DOHH2 (cell line): ENCODE data around the gene TMEM183A.

Experiments
- H3F3A ChIP-seq: fragments of 200-600 bp; sonication (generic), shearing (Covaris generic); 2 replicates; pipeline ENCODE4 v1.6.0; 2016; ENCODE audit warnings: antibody characterized with exemption, mild to moderate bottlenecking; ENCODE audit not compliant: control insufficient read depth, insufficient read depth
- H3K27ac ChIP-seq: fragments of 200-600 bp; sonication (generic); 2 replicates; pipeline ENCODE4 v1.5.1; 2014; ENCODE audit warnings: low read depth, mild to moderate bottlenecking, low read length, moderate library complexity
- H3K27me3 ChIP-seq: fragments of 200-600 bp; sonication (generic); 2 replicates; pipeline ENCODE4 v1.6.1; 2014; ENCODE audit warnings: mild to moderate bottlenecking, low read length, mixed read lengths; ENCODE audit not compliant: control insufficient read depth
- H3K36me3 ChIP-seq: fragments of 200-600 bp; sonication (generic); 2 replicates; pipeline ENCODE4 v1.6.1; 2014; ENCODE audit warnings: mild to moderate bottlenecking, low read length, moderate library complexity, mixed read lengths; ENCODE audit not compliant: control insufficient read depth
- H3K4me1 ChIP-seq: fragments of 200-600 bp; sonication (generic); 2 replicates; pipeline ENCODE4 v1.6.1; 2014; ENCODE audit warnings: mild to moderate bottlenecking, low read length, mixed read lengths; ENCODE audit not compliant: control insufficient read depth
- H3K4me2 ChIP-seq: fragments of 200-600 bp; sonication (generic); 2 replicates; pipeline ENCODE4 v1.6.0; 2014; ENCODE audit warnings: mild to moderate bottlenecking, low read length, moderate library complexity
- H3K4me3 ChIP-seq: fragments of 200-600 bp; sonication (generic); 2 replicates; pipeline ENCODE4 v1.5.1; 2014; ENCODE audit warnings: mild to moderate bottlenecking, low read length, mixed read lengths
- H3K79me2 ChIP-seq: fragments of 200-600 bp; sonication (generic); 2 replicates; pipeline ENCODE4 v1.6.1; 2014; ENCODE audit warnings: mild to moderate bottlenecking, low read length, mixed read lengths; ENCODE audit not compliant: control insufficient read depth
- H3K9me2 ChIP-seq: fragments of 200-600 bp; sonication (generic); replicated peaks from 2 replicates; pipeline ENCODE4 v1.6.1; 2014; ENCODE audit warnings: mild to moderate bottlenecking, low read length, mixed read lengths; ENCODE audit not compliant: control insufficient read depth
- H3K9me3 ChIP-seq: fragments of 200-600 bp; sonication (generic); 2 replicates; pipeline ENCODE4 v1.6.1; 2014; ENCODE audit warnings: antibody characterized with exemption, low read length, mixed read lengths; ENCODE audit not compliant: control insufficient read depth, insufficient read depth
- H4K20me1 ChIP-seq: fragments of 200-600 bp; sonication (generic); 2 replicates; pipeline ENCODE4 v1.6.0; 2014; ENCODE audit warnings: low read depth, mild to moderate bottlenecking, antibody characterized with exemption, low read length, moderate library complexity; ENCODE audit not compliant: control insufficient read depth, insufficient read depth
- EZH2phosphoT487 ChIP-seq: fragments of 200-600 bp; sonication (generic); IDR thresholded peaks from 2 replicates; pipeline ENCODE4 v1.6.1; 2017; ENCODE audit warnings: borderline replicate concordance, mild to moderate bottlenecking, antibody characterized with exemption, low read length, moderate library complexity, mixed read lengths
- TF ChIP-seq, protein P1 (sequence below): fragments of 200-600 bp; sonication (generic); IDR thresholded peaks from one replicate; pipeline ENCODE4 v1.5.1; 2014; ENCODE audit warnings: antibody characterized with exemption, mild to moderate bottlenecking, low read depth, low read length; ENCODE audit not compliant: poor library complexity, severe bottlenecking

TMEM183A gene

DNA sequence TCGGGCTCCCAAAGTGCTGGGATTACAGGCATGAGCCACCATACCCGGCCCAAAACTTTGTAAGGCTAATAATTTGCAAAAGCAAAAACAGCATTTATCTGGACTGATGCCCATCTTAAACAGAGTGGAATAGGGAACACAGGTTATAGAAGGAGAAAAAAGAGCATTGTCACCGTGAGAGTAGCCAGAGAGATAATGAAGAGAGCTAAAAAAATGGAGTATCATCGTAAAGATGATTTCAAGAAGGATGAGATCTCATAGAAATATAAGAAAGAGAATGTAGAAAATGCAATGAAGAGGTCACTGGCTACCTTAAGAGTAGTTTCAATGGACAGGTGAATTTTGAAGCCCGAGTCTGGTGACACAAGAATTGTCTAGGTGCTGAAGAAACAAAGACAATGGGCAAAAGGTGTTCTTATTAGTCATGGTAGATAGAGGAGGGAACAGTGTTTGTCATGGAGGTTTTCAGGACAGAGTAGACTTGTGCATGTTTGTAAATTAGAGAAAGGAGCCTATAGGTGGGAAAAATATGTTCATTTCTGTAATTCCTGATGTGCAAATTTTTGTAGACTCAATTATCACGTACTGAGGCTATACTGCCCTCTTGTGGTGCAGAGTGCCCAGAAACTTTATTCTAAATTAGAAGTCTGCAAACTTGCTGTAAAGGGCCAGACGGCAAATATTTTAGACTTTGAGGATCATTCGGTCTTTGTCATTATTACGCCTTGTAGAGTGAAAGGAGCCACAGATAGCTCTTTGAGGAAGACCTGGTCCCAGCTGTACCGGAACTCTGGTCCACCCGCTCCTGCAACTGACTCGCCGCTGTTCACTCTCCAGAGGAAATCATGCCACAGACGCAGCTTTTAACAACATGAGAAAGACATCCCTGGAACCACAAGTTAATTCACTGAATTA, 8.1 kb upstream of the TMEM183A start:
- peak overlapping the region; percentile 73 for H3K4me2 ChIP-seq
- peak overlapping the region; percentile 76 for H3K27ac ChIP-seq
- TF ChIP-seq, protein P1, sequence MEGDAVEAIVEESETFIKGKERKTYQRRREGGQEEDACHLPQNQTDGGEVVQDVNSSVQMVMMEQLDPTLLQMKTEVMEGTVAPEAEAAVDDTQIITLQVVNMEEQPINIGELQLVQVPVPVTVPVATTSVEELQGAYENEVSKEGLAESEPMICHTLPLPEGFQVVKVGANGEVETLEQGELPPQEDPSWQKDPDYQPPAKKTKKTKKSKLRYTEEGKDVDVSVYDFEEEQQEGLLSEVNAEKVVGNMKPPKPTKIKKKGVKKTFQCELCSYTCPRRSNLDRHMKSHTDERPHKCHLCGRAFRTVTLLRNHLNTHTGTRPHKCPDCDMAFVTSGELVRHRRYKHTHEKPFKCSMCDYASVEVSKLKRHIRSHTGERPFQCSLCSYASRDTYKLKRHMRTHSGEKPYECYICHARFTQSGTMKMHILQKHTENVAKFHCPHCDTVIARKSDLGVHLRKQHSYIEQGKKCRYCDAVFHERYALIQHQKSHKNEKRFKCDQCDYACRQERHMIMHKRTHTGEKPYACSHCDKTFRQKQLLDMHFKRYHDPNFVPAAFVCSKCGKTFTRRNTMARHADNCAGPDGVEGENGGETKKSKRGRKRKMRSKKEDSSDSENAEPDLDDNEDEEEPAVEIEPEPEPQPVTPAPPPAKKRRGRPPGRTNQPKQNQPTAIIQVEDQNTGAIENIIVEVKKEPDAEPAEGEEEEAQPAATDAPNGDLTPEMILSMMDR, result peak; percentile 91
- no peak for TF ChIP-seq EZH2phosphoT487
- H3K9me3 ChIP-seq, result no peaks in the 10 kb centered on the region
- H3K9me2 ChIP-seq, result no peaks in the 10 kb centered on the region
- peaks cover 4% of the 10 kb centered on the region; the same call in 1 of the 2 replicates for H3K27me3 ChIP-seq
- peaks cover 15% of the 10 kb centered on the region for H3F3A ChIP-seq
- H3K36me3 ChIP-seq, result no peaks in the 10 kb centered on the region
- H3K4me3 ChIP-seq, result peak overlapping the region; percentile 62
- no peaks in the 10 kb centered on the region for H4K20me1 ChIP-seq
- H3K79me2 ChIP-seq, result no peaks in the 10 kb centered on the region
- H3K4me1 ChIP-seq, result peaks cover 31% of the 10 kb centered on the region

DNA sequence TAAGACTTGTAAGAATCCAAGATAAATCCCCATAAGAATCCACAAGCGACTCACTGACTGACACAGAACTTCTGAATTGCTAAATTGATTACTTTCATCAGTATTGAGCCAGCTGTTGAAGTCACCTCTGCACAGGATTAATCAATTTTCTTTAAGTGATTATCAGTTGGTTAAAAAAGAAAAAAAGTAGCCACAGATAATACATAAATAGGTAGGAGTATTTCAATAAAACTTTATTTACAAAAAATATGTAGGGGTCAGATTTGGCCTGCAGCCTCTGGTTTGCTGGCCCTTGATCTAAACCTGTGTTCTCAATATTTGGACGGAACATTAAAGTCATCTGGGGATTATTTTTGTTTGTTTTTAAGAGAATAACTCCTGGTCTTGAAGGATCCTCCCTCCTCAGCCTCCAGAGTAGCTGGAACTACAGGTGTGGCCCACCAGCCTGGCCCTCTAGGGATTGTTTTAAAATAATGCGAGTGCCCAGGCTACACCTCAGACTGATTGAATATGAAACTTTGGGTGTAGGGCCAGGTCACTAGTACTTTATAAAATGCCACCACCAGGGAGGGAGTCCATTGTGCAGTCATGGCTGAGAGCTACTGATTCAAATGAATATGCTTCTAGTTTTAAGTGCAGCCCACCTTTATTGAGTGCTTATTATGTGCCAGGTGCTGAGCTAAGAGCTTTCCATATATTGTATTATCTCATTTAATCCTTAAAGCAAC, 6.8 kb upstream of the TMEM183A start:
- Histone ChIP-seq H3K36me3 (no peaks in the 10 kb centered on the region), H3K4me1 (peaks cover 31% of the 10 kb centered on the region), H3K4me2 (peak overlapping the region; percentile 73), H3K9me3 (no peaks in the 10 kb centered on the region), H3K27me3 (peaks cover 2% of the 10 kb centered on the region; the same call in 1 of the 2 replicates), H3K79me2 (no peaks in the 10 kb centered on the region), H3K27ac (peak overlapping the region; percentile 76), H4K20me1 (no peaks in the 10 kb centered on the region), H3F3A (peaks cover 22% of the 10 kb centered on the region), H3K9me2 (no peaks in the 10 kb centered on the region), H3K4me3 (peak overlapping the region; percentile 62)
- TF ChIP-seq, protein P1, result no peak
- no peak for TF ChIP-seq EZH2phosphoT487

DNA sequence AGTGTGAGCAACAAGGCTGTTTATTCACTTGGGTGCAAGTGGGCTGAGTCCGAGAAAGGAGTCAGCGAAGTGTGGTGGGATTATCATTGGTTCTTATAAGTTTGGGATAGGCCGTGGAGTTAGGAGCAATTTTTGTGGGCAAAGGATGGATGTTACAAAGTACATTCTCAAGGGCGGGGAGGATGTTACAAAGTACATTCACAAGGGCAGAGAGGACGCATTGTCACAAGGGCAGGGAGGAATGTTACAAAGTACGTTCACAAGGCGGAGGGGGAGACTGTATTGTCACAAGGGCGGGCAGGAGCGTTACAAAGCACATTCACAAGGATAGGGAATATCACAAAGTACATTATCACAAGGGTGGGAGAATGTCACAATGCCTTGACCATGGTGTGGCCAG, 5.2 kb upstream of the TMEM183A start:
- no peaks in the 10 kb centered on the region for H4K20me1 ChIP-seq
- TF ChIP-seq, protein P1, result no peak
- no peak for TF ChIP-seq EZH2phosphoT487
- no peak overlapping the region for H3K4me2 ChIP-seq
- no peak overlapping the region for H3K27ac ChIP-seq
- no peaks in the 10 kb centered on the region for H3K9me3 ChIP-seq
- H3K9me2 ChIP-seq, result no peaks in the 10 kb centered on the region
- no peaks in the 10 kb centered on the region for H3K36me3 ChIP-seq
- H3K27me3 ChIP-seq, result no peaks in the 10 kb centered on the region
- no peak overlapping the region for H3K4me3 ChIP-seq
- H3K79me2 ChIP-seq, result peaks cover 3% of the 10 kb centered on the region; the same call in 1 of the 2 replicates
- peaks cover 29% of the 10 kb centered on the region for H3F3A ChIP-seq
- H3K4me1 ChIP-seq, result peaks cover 40% of the 10 kb centered on the region
